ENCODE data around the gene TNKS1BP1.

- TF ChIP-seq CTCF (IDR thresholded peaks at IDR 0.05; ENCODE audit: low read length), result no peak
- TF ChIP-seq EZH2 (IDR thresholded peaks at IDR 0.05; ENCODE audit: borderline replicate concordance, low read length), result no peak
Measured at GRCh38 chr11:57276169-57276970, 48.4 kb downstream of the TNKS1BP1 start.

All from OCI-LY1 (cell line).